WTC11 (cell line): ENCODE results near the gene PURA. TPM values are rescaled to one million over a fixed set of nuclear protein-coding genes. Genes with fewer than 3 reads are reported as not detected.
A peak's percentile ranks its signal among the peaks of the same experiment; 100 is the strongest.

Experiments
- ATAC-seq: fragments of 200-7000 bp; cut with Tn5 transposase; 2 replicates; pipeline ENCODE4 v1.10.0; 2021; ENCODE audit warnings: mild to moderate bottlenecking, moderate library complexity
- CTCF ChIA-PET: fragments of 300-600 bp; sonication (Branson Sonifier 250); formaldehyde crosslinking; loops from one replicate; lab custom pipeline; 2021; ENCODE audit warnings: antibody characterized with exemption; lab: Charles Lee
- POLR2A ChIA-PET: fragments of 350-600 bp; sonication (Branson Sonifier 250); formaldehyde crosslinking; loops from one replicate; lab custom pipeline; 2021; ENCODE audit warnings: antibody characterized with exemption; lab: Charles Lee
- DNase-seq: peaks from one replicate; pipeline ENCODE4 v3.0.0; 2021; ENCODE audit warnings: low spot score
- H3K27ac Mint-ChIP-seq: 2 replicates; pipeline ENCODE4 v1.8.0; 2021; ENCODE audit warnings: mixed read lengths
- H3K27me3 Mint-ChIP-seq: 2 replicates; pipeline ENCODE4 v1.8.0; 2021; ENCODE audit warnings: low read depth, mild to moderate bottlenecking, moderate library complexity, mixed read lengths
- H3K36me3 Mint-ChIP-seq: 2 replicates; pipeline ENCODE4 v1.8.0; 2021; ENCODE audit warnings: mixed read lengths
- H3K4me1 Mint-ChIP-seq: 2 replicates; pipeline ENCODE4 v1.8.0; 2022; ENCODE audit warnings: mixed read lengths
- H3K4me3 Mint-ChIP-seq: 2 replicates; pipeline ENCODE4 v1.8.0; 2021; ENCODE audit warnings: mild to moderate bottlenecking, moderate library complexity, mixed read lengths
- H3K9me3 Mint-ChIP-seq: 2 replicates; pipeline ENCODE4 v1.8.0; 2021; ENCODE audit warnings: mixed read lengths
- CREB1 ChIP-seq: sonication (generic); formaldehyde crosslinking; IDR thresholded peaks from 2 replicates; pipeline ENCODE4 v1.8.0; 2023; ENCODE audit warnings: mild to moderate bottlenecking, missing genetic modification reagents
- EMX1 ChIP-seq: fragments of 250-450 bp; sonication (Bioruptor Pico); IDR thresholded peaks from 2 replicates; pipeline ENCODE4 v1.8.0; 2021; ENCODE audit warnings: mild to moderate bottlenecking
- ESRRA ChIP-seq: sonication (generic); formaldehyde crosslinking; IDR thresholded peaks from 2 replicates; pipeline ENCODE4 v1.8.1; 2022; ENCODE audit warnings: mild to moderate bottlenecking, missing genetic modification reagents, borderline replicate concordance
- ETV6 ChIP-seq: sonication (generic); formaldehyde crosslinking; IDR thresholded peaks from 2 replicates; pipeline ENCODE4 v1.8.1; 2022; ENCODE audit warnings: mild to moderate bottlenecking, missing genetic modification reagents
- FOXP4 ChIP-seq: sonication (generic); formaldehyde crosslinking; IDR thresholded peaks from 2 replicates; pipeline ENCODE4 v1.8.0; 2022; ENCODE audit warnings: mild to moderate bottlenecking, missing genetic modification reagents
- NFYB ChIP-seq: sonication (generic); formaldehyde crosslinking; conservative IDR thresholded peaks from 2 replicates; pipeline ENCODE4 v1.8.0; 2022; ENCODE audit warnings: low read depth, missing genetic modification reagents
- NR2C2 ChIP-seq: sonication (generic); formaldehyde crosslinking; IDR thresholded peaks from 2 replicates; pipeline ENCODE4 v1.8.0; 2022; ENCODE audit warnings: mild to moderate bottlenecking, missing genetic modification reagents
- USF1 ChIP-seq: sonication (generic); formaldehyde crosslinking; IDR thresholded peaks from 2 replicates; pipeline ENCODE4 v1.8.0; 2022; ENCODE audit warnings: mild to moderate bottlenecking, missing genetic modification reagents
- ZNF121 ChIP-seq: sonication (generic); formaldehyde crosslinking; IDR thresholded peaks from 2 replicates; pipeline ENCODE4 v1.8.0; 2023; ENCODE audit warnings: missing genetic modification reagents
- ZNF232 ChIP-seq: sonication (generic); formaldehyde crosslinking; IDR thresholded peaks from 2 replicates; pipeline ENCODE4 v1.8.0; 2022; ENCODE audit warnings: mild to moderate bottlenecking, missing genetic modification reagents
- ZNF263 ChIP-seq: sonication (generic); formaldehyde crosslinking; IDR thresholded peaks from 2 replicates; pipeline ENCODE4 v1.8.1; 2022; ENCODE audit warnings: low read depth, mild to moderate bottlenecking, moderate library complexity, missing genetic modification reagents
- ZNF317 ChIP-seq: sonication (generic); formaldehyde crosslinking; IDR thresholded peaks from 2 replicates; pipeline ENCODE4 v1.8.1; 2023; ENCODE audit warnings: low read depth, mild to moderate bottlenecking, moderate library complexity, missing genetic modification reagents, borderline replicate concordance
- ZNF396 ChIP-seq: fragments of 250-450 bp; sonication (Bioruptor Pico); IDR thresholded peaks from 2 replicates; pipeline ENCODE4 v1.8.0; 2021; ENCODE audit warnings: mild to moderate bottlenecking, moderate library complexity, borderline replicate concordance
- ZNF416 ChIP-seq: fragments of 250-450 bp; sonication (Bioruptor Pico); IDR thresholded peaks from 2 replicates; pipeline ENCODE4 v1.9.0; 2021; ENCODE audit warnings: mild to moderate bottlenecking, inconsistent platforms
- ZNF671 ChIP-seq: fragments of 250-450 bp; sonication (Bioruptor Pico); IDR thresholded peaks from 2 replicates; pipeline ENCODE4 v1.8.0; 2021; ENCODE audit warnings: mild to moderate bottlenecking
- total RNA-seq: library from RNA; stranded (reverse); gene quantifications from 3 replicates; pipeline ENCODE4 v1.2.3, GENCODE V29; 2021
- TF ChIP-seq, protein P1 (sequence below): fragments of 250-450 bp; sonication (Bioruptor Pico); IDR thresholded peaks from 2 replicates; pipeline ENCODE4 v1.9.0; 2021; ENCODE audit warnings: mild to moderate bottlenecking, borderline replicate concordance
- TF ChIP-seq, protein P2 (sequence below): sonication (generic); formaldehyde crosslinking; IDR thresholded peaks from 2 replicates; pipeline ENCODE4 v1.8.1; 2022; ENCODE audit warnings: mild to moderate bottlenecking, missing genetic modification reagents, moderate library complexity, borderline replicate concordance
- TF ChIP-seq, protein P3 (sequence below): fragments of 250-450 bp; sonication (Bioruptor Pico); IDR thresholded peaks from 2 replicates; pipeline ENCODE4 v1.9.0; 2021; ENCODE audit warnings: mild to moderate bottlenecking

The PURA gene
- total RNA-seq, 1 experiment from 2014 or later: 9.0 TPM

DNA sequence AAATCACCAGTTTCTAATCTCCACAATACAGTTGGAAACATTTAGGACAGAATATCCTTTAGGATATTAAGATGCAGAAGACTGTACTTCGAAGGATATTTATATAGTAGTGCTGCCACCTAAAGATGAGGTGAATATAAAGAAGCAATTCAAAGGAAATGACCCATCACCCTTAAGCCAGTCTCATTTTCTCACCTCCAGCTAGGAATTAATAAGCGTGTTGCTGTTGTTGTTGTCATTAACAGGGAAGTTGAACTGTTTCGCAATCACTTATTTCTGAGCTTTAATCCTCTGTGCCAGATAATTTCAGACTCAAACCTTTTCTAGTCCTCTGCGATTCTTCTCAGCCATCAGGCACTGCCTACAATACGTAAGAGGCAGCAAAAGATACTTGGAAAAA, 7.8 kb upstream of the PURA start:
- Mint-ChIP-seq H3K27me3 (peaks cover 78% of the 10 kb centered on the region), H3K4me3 (peak overlapping the region; percentile 90), H3K4me1 (peaks cover 33% of the 10 kb centered on the region)

DNA sequence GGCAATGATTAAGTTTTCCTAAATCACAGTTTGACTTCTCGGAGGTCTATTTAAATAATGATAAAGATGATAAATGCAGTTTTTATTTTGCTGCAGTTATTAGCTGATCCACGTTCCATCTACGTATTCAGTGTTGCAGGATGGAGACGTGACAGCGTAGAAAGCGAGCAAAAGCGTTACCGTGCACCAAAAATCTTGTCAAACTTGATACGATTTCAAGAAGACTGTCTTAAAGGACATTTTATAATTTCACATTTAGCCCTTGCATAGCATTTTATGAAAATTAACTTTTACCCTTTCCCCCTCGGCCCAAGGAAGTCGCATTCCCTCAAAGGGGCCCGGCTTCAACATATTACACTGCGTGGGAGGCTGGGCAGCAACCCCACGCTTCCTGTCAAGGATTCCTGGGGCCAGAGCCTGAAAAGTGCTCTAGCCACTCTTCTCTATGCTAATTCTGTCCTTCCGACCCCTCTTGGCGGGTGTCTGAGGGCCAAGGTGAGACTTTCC, 7.1 kb upstream of the PURA start:
- Mint-ChIP-seq H3K4me1 (peaks cover 39% of the 10 kb centered on the region), H3K36me3 (no peaks in the 10 kb centered on the region), H3K9me3 (no peaks in the 10 kb centered on the region), H3K27me3 (peaks cover 84% of the 10 kb centered on the region), H3K27ac (peak overlapping the region; percentile 82), H3K4me3 (peak overlapping the region; percentile 90)
- no peak for ATAC-seq
- no peak for TF ChIP-seq ESRRA (CRISPR knock-in tag)
- TF ChIP-seq ETV6 (CRISPR knock-in tag): no peak
- no peak for TF ChIP-seq ZNF416
- TF ChIP-seq, protein P1, sequence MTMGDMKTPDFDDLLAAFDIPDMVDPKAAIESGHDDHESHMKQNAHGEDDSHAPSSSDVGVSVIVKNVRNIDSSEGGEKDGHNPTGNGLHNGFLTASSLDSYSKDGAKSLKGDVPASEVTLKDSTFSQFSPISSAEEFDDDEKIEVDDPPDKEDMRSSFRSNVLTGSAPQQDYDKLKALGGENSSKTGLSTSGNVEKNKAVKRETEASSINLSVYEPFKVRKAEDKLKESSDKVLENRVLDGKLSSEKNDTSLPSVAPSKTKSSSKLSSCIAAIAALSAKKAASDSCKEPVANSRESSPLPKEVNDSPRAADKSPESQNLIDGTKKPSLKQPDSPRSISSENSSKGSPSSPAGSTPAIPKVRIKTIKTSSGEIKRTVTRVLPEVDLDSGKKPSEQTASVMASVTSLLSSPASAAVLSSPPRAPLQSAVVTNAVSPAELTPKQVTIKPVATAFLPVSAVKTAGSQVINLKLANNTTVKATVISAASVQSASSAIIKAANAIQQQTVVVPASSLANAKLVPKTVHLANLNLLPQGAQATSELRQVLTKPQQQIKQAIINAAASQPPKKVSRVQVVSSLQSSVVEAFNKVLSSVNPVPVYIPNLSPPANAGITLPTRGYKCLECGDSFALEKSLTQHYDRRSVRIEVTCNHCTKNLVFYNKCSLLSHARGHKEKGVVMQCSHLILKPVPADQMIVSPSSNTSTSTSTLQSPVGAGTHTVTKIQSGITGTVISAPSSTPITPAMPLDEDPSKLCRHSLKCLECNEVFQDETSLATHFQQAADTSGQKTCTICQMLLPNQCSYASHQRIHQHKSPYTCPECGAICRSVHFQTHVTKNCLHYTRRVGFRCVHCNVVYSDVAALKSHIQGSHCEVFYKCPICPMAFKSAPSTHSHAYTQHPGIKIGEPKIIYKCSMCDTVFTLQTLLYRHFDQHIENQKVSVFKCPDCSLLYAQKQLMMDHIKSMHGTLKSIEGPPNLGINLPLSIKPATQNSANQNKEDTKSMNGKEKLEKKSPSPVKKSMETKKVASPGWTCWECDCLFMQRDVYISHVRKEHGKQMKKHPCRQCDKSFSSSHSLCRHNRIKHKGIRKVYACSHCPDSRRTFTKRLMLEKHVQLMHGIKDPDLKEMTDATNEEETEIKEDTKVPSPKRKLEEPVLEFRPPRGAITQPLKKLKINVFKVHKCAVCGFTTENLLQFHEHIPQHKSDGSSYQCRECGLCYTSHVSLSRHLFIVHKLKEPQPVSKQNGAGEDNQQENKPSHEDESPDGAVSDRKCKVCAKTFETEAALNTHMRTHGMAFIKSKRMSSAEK (CRISPR knock-in tag): no peak
- TF ChIP-seq ZNF232: no peak
- TF ChIP-seq, protein P2, sequence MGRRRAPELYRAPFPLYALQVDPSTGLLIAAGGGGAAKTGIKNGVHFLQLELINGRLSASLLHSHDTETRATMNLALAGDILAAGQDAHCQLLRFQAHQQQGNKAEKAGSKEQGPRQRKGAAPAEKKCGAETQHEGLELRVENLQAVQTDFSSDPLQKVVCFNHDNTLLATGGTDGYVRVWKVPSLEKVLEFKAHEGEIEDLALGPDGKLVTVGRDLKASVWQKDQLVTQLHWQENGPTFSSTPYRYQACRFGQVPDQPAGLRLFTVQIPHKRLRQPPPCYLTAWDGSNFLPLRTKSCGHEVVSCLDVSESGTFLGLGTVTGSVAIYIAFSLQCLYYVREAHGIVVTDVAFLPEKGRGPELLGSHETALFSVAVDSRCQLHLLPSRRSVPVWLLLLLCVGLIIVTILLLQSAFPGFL (CRISPR knock-in tag): no peak
- no peak for TF ChIP-seq NR2C2 (CRISPR knock-in tag)
- TF ChIP-seq NFYB: no peak
- no peak for TF ChIP-seq EMX1 (CRISPR knock-in tag)
- no peak for TF ChIP-seq ZNF671 (CRISPR knock-in tag)
- no peak for TF ChIP-seq ZNF396 (CRISPR knock-in tag)
- CTCF ChIA-PET: interaction anchor here (1.2 to 2.6 kb wide), 6 partner anchors 34 to 64 kb away, joined by 3 to 19 read pairs (median 5); partner anchors contain the start of gene NRG2
- POLR2A ChIA-PET: interaction anchor here (0.7 to 1.6 kb wide), 3 partner anchors 11 to 40 kb away, joined by 3 to 7 read pairs (median 3); no protein-coding TSS in a partner anchor
- DNase-seq: no peak

More for the DNA sequence above, 7.8 kb upstream of the PURA start:
- no peak for ATAC-seq
- DNase-seq: no peak
- H3K36me3 Mint-ChIP-seq: no peaks in the 10 kb centered on the region
- POLR2A ChIA-PET: no interaction called here
- H3K27ac Mint-ChIP-seq: no peak overlapping the region
- no peaks in the 10 kb centered on the region for H3K9me3 Mint-ChIP-seq
- TF ChIP-seq ZNF263 (CRISPR knock-in tag) (no peak), ZNF121 (CRISPR knock-in tag) (no peak), FOXP4 (no peak), ZNF317 (CRISPR knock-in tag) (no peak), CREB1 (CRISPR knock-in tag) (no peak), USF1 (CRISPR knock-in tag) (no peak)
- TF ChIP-seq, protein P3, sequence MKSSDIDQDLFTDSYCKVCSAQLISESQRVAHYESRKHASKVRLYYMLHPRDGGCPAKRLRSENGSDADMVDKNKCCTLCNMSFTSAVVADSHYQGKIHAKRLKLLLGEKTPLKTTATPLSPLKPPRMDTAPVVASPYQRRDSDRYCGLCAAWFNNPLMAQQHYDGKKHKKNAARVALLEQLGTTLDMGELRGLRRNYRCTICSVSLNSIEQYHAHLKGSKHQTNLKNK (CRISPR knock-in tag): no peak
- TF ChIP-seq, all 79 proteins: peak for 0
- CTCF ChIA-PET: interaction anchor here (0.8 to 2.2 kb wide), 3 partner anchors 38 to 234 kb away, joined by 3 to 11 read pairs (median 3); partner anchors contain the start of gene NRG2
